HepG2 (cell line): Measurements from ENCODE around the gene GALNT17. TPM values are rescaled to one million over a fixed set of nuclear protein-coding genes. Genes with fewer than 3 reads are reported as not detected.

Experiments used
- ATAC-seq: fragments of 200-7000 bp; cut with Tn5 transposase; 3 replicates; pipeline ENCODE4 v1.9.1; 2020; ENCODE audit warnings: mild to moderate bottlenecking, moderate library complexity
- BruUV-seq: library from RNA; stranded (reverse); fragments of 400-500 nt; replicated peaks from 2 replicates; lab custom pipeline; 2021; lab: Mats Ljungman, UMichigan
- CTCF ChIA-PET: fragments of 300-600 bp; formaldehyde crosslinking; extraction: SDS; loops from one replicate; lab custom pipeline; 2021; ENCODE audit warnings: low total read pairs, inconsistent platforms, low intra/inter-chr PET ratio; lab: Yijun Ruan, JAX
- POLR2A ChIA-PET: fragments of 350-600 bp; sonication (Branson Sonifier 250); formaldehyde crosslinking; loops from one replicate; lab custom pipeline; 2020; ENCODE audit warnings: antibody characterized with exemption, inconsistent platforms; lab: Yijun Ruan, JAX
- DNase-seq: peaks from one replicate; pipeline ENCODE4 v3.0.0-alpha.2; 2015; ENCODE audit warnings: low spot score
- FAIRE-seq: peaks from 3 replicates; lab custom pipeline; 2011; peaks lifted over from hg19 to GRCh38; lab: Jason Lieb, UNC
- H2AFZ ChIP-seq: one replicate; pipeline ENCODE4 v1.6.1; 2011; ENCODE audit warnings: low read length, inconsistent platforms
- H3K27ac ChIP-seq: fragments of 300-600 bp; 3 replicates; pipeline ENCODE4 v1.8.0; 2011; ENCODE audit warnings: mixed run types, mild to moderate bottlenecking, mixed read lengths, low read length, inconsistent platforms; ENCODE audit not compliant: insufficient read depth; ENCODE audit errors: extremely low read length
- H3K27me3 ChIP-seq, 2 experiments: fragments of 200-600 bp in 1 of 2; 2 replicates in 1 of 2; 3 replicates in 1 of 2; pipeline versions ENCODE4 v1.6.0 to v1.8.0; 2011; ENCODE audit warnings: low read length in 2 of 2, mild to moderate bottlenecking in 2 of 2, moderate library complexity in 2 of 2, inconsistent platforms in 1 of 2; ENCODE audit not compliant: insufficient read depth in 2 of 2, control insufficient read depth in 1 of 2
- H3K36me3 ChIP-seq, 2 experiments: fragments of 200-600 bp in 1 of 2; replicated peaks in 1 of 2; 2 replicates in 1 of 2; 3 replicates in 1 of 2; pipeline versions ENCODE4 v1.5.1 to v1.8.0; 2011; ENCODE audit warnings: low read length in 2 of 2, inconsistent platforms in 1 of 2; ENCODE audit not compliant: insufficient read depth in 2 of 2, control insufficient read depth in 1 of 2
- H3K4me1 ChIP-seq: 2 replicates; pipeline ENCODE4 v1.5.1; 2012; ENCODE audit warnings: low read length, inconsistent platforms; ENCODE audit not compliant: insufficient read depth
- H3K4me2 ChIP-seq: 2 replicates; pipeline ENCODE4 v1.6.0; 2011; ENCODE audit warnings: low read depth, low read length, inconsistent platforms
- H3K4me3 ChIP-seq, 3 experiments: fragments of 200-600 bp in 1 of 3; sonication (generic), shearing (Covaris generic) in 1 of 3; replicated peaks in 1 of 3; 2 replicates each; pipeline ENCODE4 v1.5.1; 2011 to 2016; ENCODE audit warnings: low read length in 3 of 3, inconsistent platforms in 2 of 3, low read depth in 2 of 3, mild to moderate bottlenecking in 2 of 3, control low read depth in 1 of 3, mixed read lengths in 1 of 3; ENCODE audit not compliant: insufficient read depth in 1 of 3
- H3K79me2 ChIP-seq: one replicate; pipeline ENCODE4 v1.6.1; 2011; ENCODE audit warnings: low read length, inconsistent platforms; ENCODE audit not compliant: insufficient read depth
- H3K9ac ChIP-seq: 2 replicates; pipeline ENCODE4 v1.6.0; 2011; ENCODE audit warnings: mild to moderate bottlenecking, low read depth, low read length, inconsistent platforms; ENCODE audit not compliant: insufficient read depth
- H3K9me3 ChIP-seq: 2 replicates; pipeline ENCODE4 v1.5.1; 2012; ENCODE audit warnings: mild to moderate bottlenecking, low read length
- H4K20me1 ChIP-seq: 2 replicates; pipeline ENCODE4 v1.6.0; 2011; ENCODE audit warnings: inconsistent platforms, mild to moderate bottlenecking, low read length, moderate library complexity; ENCODE audit not compliant: insufficient read depth
- HNF4G ChIP-seq, 2 experiments: sonication (generic) in 1 of 2; formaldehyde crosslinking in 1 of 2; IDR thresholded peaks; 2 replicates each; pipeline versions ENCODE4 v1.4.0 to v1.6.1; 2011 to 2020; ENCODE audit warnings: borderline replicate concordance in 2 of 2, low read depth in 2 of 2, mild to moderate bottlenecking in 2 of 2, low read length in 1 of 2, missing genetic modification reagents in 1 of 2, moderate library complexity in 1 of 2
- IKZF1 ChIP-seq: fragments of 450-650 bp; IDR thresholded peaks from 2 replicates; pipeline ENCODE4 v1.7.1; 2016
- MNT ChIP-seq: fragments of 450-650 bp; IDR thresholded peaks from 2 replicates; pipeline ENCODE4 v1.6.1; 2016
- ONECUT2 ChIP-seq: sonication (generic); formaldehyde crosslinking; IDR thresholded peaks from 2 replicates; pipeline ENCODE4 v1.4.0; 2020; ENCODE audit warnings: missing genetic modification reagents
- THYN1 ChIP-seq: sonication (generic); formaldehyde crosslinking; IDR thresholded peaks from 2 replicates; pipeline ENCODE4 v1.8.1; 2023; ENCODE audit warnings: low read depth, mild to moderate bottlenecking, moderate library complexity, missing genetic modification reagents, borderline replicate concordance
- WGBS: methylation state at CpG from one replicate; pipeline ENCODE4 v1.1.6; 2017; ENCODE audit warnings: low lambda C conversion rate; 5-methylcytosine and 5-hydroxymethylcytosine counted together
- in situ Hi-C: cut with HindIII; loops from 2 replicates; pipeline ENCODE4 v1.10.0; 2017; ENCODE audit warnings: low pct_unique_long_range_greater_than_20kb; ENCODE audit not compliant: extremely low pct_ligation_motif_present
- intact Hi-C: fragments of 100-400 bp; cut with micrococcal nuclease; formaldehyde crosslinking; loops from one replicate; pipeline ENCODE4 v1.10.0; 2022; ENCODE audit not compliant: unreplicated experiment
- polyA plus RNA-seq, 8 experiments: library from polyadenylated mRNA; depleted of rRNA in 3 of 8; stranded (reverse) in 7 of 8; unstranded in 1 of 8; fragments of >200 nt; fragmentation: Illumina TruSeq in 4 of 8; extraction: Trizol in 4 of 8; gene quantifications; 2 replicates each; pipeline versions ENCODE4 v1.2.1 to v1.2.3, GENCODE V29; 2011 to 2016; ENCODE audit warnings: low read depth in 4 of 8, missing spikeins in 1 of 8, mixed read lengths in 1 of 8; ENCODE audit not compliant: insufficient read depth in 1 of 8
- total RNA-seq, 5 experiments: library from RNA; depleted of rRNA; stranded (reverse); fragments of >200 nt; fragmentation: Illumina TruSeq; extraction: Trizol; gene quantifications; 2 replicates each; pipeline ENCODE4 v1.2.3, GENCODE V29; 2016; ENCODE audit warnings: low read depth in 1 of 5
- TF ChIP-seq, protein P1 (sequence below): sonication (generic); formaldehyde crosslinking; IDR thresholded peaks from 2 replicates; pipeline ENCODE4 v1.4.0; 2020; ENCODE audit warnings: missing genetic modification reagents

The GALNT17 gene
- total and polyA plus RNA-seq, 2 of the 13 experiments (the other 11 are each of a cell fraction or from before 2014, with no cell fraction given): not detected

- peaks cover 32% of the 10 kb centered on the region for H3K9me3 ChIP-seq
- 4% methylated on average over 3 of the region's 3 CpGs for WGBS
- no peak for DNase-seq
- intact Hi-C loops (no loop called here), in situ Hi-C loops (no loop called here)
- H3K27ac ChIP-seq: no peak overlapping the region
- H3K27me3 ChIP-seq: no peaks in the 10 kb centered on the region; a peak in 1 of 5 replicates
- TF ChIP-seq, protein P1, sequence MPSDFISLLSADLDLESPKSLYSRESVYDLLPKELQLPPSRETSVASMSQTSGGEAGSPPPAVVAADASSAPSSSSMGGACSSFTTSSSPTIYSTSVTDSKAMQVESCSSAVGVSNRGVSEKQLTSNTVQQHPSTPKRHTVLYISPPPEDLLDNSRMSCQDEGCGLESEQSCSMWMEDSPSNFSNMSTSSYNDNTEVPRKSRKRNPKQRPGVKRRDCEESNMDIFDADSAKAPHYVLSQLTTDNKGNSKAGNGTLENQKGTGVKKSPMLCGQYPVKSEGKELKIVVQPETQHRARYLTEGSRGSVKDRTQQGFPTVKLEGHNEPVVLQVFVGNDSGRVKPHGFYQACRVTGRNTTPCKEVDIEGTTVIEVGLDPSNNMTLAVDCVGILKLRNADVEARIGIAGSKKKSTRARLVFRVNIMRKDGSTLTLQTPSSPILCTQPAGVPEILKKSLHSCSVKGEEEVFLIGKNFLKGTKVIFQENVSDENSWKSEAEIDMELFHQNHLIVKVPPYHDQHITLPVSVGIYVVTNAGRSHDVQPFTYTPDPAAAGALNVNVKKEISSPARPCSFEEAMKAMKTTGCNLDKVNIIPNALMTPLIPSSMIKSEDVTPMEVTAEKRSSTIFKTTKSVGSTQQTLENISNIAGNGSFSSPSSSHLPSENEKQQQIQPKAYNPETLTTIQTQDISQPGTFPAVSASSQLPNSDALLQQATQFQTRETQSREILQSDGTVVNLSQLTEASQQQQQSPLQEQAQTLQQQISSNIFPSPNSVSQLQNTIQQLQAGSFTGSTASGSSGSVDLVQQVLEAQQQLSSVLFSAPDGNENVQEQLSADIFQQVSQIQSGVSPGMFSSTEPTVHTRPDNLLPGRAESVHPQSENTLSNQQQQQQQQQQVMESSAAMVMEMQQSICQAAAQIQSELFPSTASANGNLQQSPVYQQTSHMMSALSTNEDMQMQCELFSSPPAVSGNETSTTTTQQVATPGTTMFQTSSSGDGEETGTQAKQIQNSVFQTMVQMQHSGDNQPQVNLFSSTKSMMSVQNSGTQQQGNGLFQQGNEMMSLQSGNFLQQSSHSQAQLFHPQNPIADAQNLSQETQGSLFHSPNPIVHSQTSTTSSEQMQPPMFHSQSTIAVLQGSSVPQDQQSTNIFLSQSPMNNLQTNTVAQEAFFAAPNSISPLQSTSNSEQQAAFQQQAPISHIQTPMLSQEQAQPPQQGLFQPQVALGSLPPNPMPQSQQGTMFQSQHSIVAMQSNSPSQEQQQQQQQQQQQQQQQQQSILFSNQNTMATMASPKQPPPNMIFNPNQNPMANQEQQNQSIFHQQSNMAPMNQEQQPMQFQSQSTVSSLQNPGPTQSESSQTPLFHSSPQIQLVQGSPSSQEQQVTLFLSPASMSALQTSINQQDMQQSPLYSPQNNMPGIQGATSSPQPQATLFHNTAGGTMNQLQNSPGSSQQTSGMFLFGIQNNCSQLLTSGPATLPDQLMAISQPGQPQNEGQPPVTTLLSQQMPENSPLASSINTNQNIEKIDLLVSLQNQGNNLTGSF: no peak
- TF ChIP-seq THYN1 (CRISPR knock-in tag): no peak
- no peak for TF ChIP-seq IKZF1
- TF ChIP-seq MNT: 0 out of 2 replicates have a peak, but pooled peaks have one; percentile 26
- TF ChIP-seq HNF4G (IDR thresholded peaks at IDR 0.05; ENCODE audit: borderline replicate concordance, low read depth, low read length): no peak
- no peak for TF ChIP-seq HNF4G (CRISPR knock-in tag; IDR thresholded peaks at IDR 0.05; ENCODE audit: borderline replicate concordance, low read depth)
- no peak for TF ChIP-seq ONECUT2 (CRISPR knock-in tag)
- H3K4me3 ChIP-seq: no peak overlapping the region
- FAIRE-seq: no peak
- ChIA-PET CTCF (no interaction called here), POLR2A (no interaction called here)
- H3K79me2 ChIP-seq: no peaks in the 10 kb centered on the region
- H3K36me3 ChIP-seq: no peaks in the 10 kb centered on the region
- no peak overlapping the region for H3K9ac ChIP-seq
- H3K4me2 ChIP-seq: no peak overlapping the region
- H2AFZ ChIP-seq: no peak overlapping the region
- H4K20me1 ChIP-seq: no peaks in the 10 kb centered on the region
- BruUV-seq: no TSS peak
- no peak for ATAC-seq
- no peaks in the 10 kb centered on the region for H3K4me1 ChIP-seq
Measured at GRCh38 chr7:71377469-71377868, 245.5 kb downstream of the GALNT17 start.
